Measurements from ENCODE around the gene PRKAG2. TPM values are rescaled to one million over a fixed set of nuclear protein-coding genes. Genes with fewer than 3 reads are reported as not detected.

The PRKAG2 gene
- total and polyA plus RNA-seq, 12 donors, result 3.8 to 17.3 (median 10.9) TPM

DNA sequence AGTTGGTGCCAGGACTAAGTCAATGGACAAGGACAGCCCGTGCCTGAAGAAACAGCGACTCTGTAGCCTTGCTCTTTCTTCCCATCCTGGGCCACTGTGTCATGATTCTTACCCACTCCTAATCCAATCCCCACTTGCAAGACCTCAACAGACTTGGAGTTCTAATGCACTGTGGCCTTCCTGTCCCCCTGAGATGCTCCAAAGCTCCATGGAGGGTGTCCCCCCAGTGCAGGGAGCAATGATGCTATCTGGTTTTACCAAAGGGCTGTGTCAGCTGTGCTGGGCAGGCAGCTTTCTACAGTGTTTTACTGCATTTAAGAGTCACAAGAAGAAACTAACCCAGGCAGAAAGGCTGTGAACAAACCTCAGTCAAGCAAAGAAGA is 108.1 kb downstream of the PRKAG2 start:
- no peaks in the 10 kb centered on the region for H3K36me3 ChIP-seq (replicated peaks in 1 of 2)
- TF ChIP-seq, protein P1, sequence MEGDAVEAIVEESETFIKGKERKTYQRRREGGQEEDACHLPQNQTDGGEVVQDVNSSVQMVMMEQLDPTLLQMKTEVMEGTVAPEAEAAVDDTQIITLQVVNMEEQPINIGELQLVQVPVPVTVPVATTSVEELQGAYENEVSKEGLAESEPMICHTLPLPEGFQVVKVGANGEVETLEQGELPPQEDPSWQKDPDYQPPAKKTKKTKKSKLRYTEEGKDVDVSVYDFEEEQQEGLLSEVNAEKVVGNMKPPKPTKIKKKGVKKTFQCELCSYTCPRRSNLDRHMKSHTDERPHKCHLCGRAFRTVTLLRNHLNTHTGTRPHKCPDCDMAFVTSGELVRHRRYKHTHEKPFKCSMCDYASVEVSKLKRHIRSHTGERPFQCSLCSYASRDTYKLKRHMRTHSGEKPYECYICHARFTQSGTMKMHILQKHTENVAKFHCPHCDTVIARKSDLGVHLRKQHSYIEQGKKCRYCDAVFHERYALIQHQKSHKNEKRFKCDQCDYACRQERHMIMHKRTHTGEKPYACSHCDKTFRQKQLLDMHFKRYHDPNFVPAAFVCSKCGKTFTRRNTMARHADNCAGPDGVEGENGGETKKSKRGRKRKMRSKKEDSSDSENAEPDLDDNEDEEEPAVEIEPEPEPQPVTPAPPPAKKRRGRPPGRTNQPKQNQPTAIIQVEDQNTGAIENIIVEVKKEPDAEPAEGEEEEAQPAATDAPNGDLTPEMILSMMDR (IDR thresholded peaks at IDR 0.05), result no peak
- no peak for TF ChIP-seq POLR2A (IDR thresholded peaks at IDR 0.05)
- no peaks in the 10 kb centered on the region for H3K9me3 ChIP-seq (replicated peaks in 1 of 3)
- no peak overlapping the region for H3K4me3 ChIP-seq
- intact Hi-C loops (cut with DNase I), result no loop called here
- H3K4me1 ChIP-seq (replicated peaks in 1 of 2), result no peaks in the 10 kb centered on the region
- H3K27me3 ChIP-seq, result no peaks in the 10 kb centered on the region
- H3K27ac ChIP-seq, result no peak overlapping the region
- 90 to 98% (median 93%) methylated on average over 2 of the region's 2 CpGs for WGBS, 4 donors
- no peak for DNase-seq

- no peak for DNase-seq
Observed at GRCh38 chr7:151767557-151767956, 109.4 kb downstream of the PRKAG2 start.

DNA sequence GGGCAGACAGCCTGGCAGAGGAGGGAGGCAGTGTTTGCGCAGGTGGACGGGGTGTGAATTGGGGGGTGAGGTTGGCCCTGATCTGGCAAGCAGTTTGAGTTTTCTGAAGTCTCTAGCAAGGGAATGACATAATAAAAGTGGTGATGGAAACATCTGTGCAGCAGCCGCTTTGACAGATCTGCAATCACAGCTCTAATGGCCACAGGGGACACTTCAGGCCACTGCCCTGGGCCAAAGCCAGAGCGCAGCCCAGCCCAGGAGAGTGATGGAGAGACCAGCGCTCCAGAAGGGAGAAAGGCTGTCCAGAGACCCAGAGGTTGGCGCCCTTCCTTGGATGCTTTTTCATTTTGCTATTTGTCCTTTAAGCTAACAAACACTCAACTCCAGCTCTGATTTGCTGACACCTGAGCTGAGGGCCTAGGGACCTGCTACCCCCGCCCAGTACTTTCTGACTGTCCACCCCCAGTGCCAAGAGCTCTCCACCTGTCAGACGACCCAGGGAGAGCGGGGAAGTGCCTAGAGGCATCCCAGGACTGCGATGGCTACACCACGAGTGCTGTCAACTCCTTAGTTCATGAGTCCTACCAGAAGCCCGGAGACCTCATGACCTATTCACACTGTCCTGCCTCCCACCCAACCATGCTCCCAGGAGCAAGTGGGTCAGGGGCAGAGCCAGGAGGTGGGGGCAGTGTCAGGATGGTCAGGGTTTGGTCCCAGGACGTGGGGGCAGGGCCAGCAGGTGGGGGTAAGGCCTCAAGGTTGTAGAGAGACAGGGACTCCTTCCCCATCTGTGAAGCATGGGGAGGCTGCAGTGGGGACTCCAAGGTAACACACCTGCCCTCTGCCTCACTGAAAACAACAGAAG is 112.6 kb downstream of the PRKAG2 start:
- H3K9me3 ChIP-seq (replicated peaks in 1 of 3), result no peaks in the 10 kb centered on the region
- DNase-seq, result no peak
- WGBS, 4 donors, result 84 to 92% (median 88%) methylated on average over 11 to 13 of the region's 13 CpGs
- H3K4me3 ChIP-seq, result no peak overlapping the region
- no peaks in the 10 kb centered on the region for H3K27me3 ChIP-seq
- H3K36me3 ChIP-seq (replicated peaks in 1 of 2), result no peaks in the 10 kb centered on the region
- no peak overlapping the region for H3K27ac ChIP-seq
- no peaks in the 10 kb centered on the region for H3K4me1 ChIP-seq (replicated peaks in 1 of 2)
- intact Hi-C loops (cut with DNase I), result loop anchor here in 1 of 2 donors (5.0 kb wide), 1 partner anchor 397 kb away; no protein-coding TSS in a partner anchor
- TF ChIP-seq POLR2A (IDR thresholded peaks at IDR 0.05), result no peak
- TF ChIP-seq, protein P1 (IDR thresholded peaks at IDR 0.05), result no peak

More at GRCh38 chr7:151767557-151767956, 109.4 kb downstream of the PRKAG2 start:
- Histone ChIP-seq H3K4me3 (no peak overlapping the region), H3K36me3 (replicated peaks in 1 of 2) (no peaks in the 10 kb centered on the region), H3K27ac (no peak overlapping the region), H3K9me3 (replicated peaks in 1 of 3) (no peaks in the 10 kb centered on the region), H3K4me1 (replicated peaks in 1 of 2) (no peaks in the 10 kb centered on the region), H3K27me3 (no peaks in the 10 kb centered on the region)
- intact Hi-C loops (cut with DNase I), result no loop called here
- 88 to 97% (median 93%) methylated on average over 4 of the region's 4 CpGs for WGBS, 4 donors
- TF ChIP-seq, protein P1 (IDR thresholded peaks at IDR 0.05), result no peak
- TF ChIP-seq POLR2A (IDR thresholded peaks at IDR 0.05), result no peak

GRCh38 chr7:151763420-151763984 is 113.4 kb downstream of the PRKAG2 start:
- Histone ChIP-seq H3K4me3 (no peak overlapping the region), H3K4me1 (replicated peaks in 1 of 2) (peaks cover 0 to under 1% of the 10 kb centered on the region in 2 donors), H3K27me3 (no peaks in the 10 kb centered on the region), H3K36me3 (replicated peaks in 1 of 2) (no peaks in the 10 kb centered on the region), H3K27ac (no peak overlapping the region), H3K9me3 (replicated peaks in 1 of 3) (no peaks in the 10 kb centered on the region)
- no peak for TF ChIP-seq POLR2A (IDR thresholded peaks at IDR 0.05)
- TF ChIP-seq, protein P1 (IDR thresholded peaks at IDR 0.05), result no peak
- no peak for DNase-seq
- intact Hi-C loops (cut with DNase I), result loop anchor here in 1 of 2 donors (5.0 kb wide), 1 partner anchor 396 kb away; no protein-coding TSS in a partner anchor
- 82 to 86% (median 85%) methylated on average over 11 to 13 of the region's 13 CpGs for WGBS, 4 donors
